HL-60 (cell line): Measurements from ENCODE around the gene OR6A2.

Experiments used
- DNase-seq, 2 experiments: peaks; one replicate each; pipeline ENCODE4 v3.0.0-alpha.2; 2010 to 2020; ENCODE audit warnings: low read depth in 1 of 2, low spot score in 1 of 2
- H3K27ac ChIP-seq: fragments of 250-450 bp; sonication (Bioruptor Pico); replicated peaks from 2 replicates; pipeline ENCODE4 v1.5.1; 2020; ENCODE audit warnings: mild to moderate bottlenecking, moderate library complexity
- H3K27me3 ChIP-seq: fragments of 250-450 bp; sonication (Bioruptor Pico); 2 replicates; pipeline ENCODE4 v1.5.1; 2021; ENCODE audit warnings: mild to moderate bottlenecking, moderate library complexity; ENCODE audit not compliant: insufficient read depth, poor library complexity, severe bottlenecking
- H3K4me3 ChIP-seq: replicated peaks from 2 replicates; pipeline ENCODE4 v1.5.1; 2011; ENCODE audit warnings: mild to moderate bottlenecking, control low read depth, low read length; ENCODE audit not compliant: insufficient read depth
- GABPA ChIP-seq: IDR thresholded peaks from 2 replicates; pipeline ENCODE4 v1.6.1; 2012; ENCODE audit warnings: low read depth
- POLR2AphosphoS5 ChIP-seq: IDR thresholded peaks from 2 replicates; pipeline ENCODE4 v1.6.1; 2012; ENCODE audit warnings: low read depth
- REST ChIP-seq: IDR thresholded peaks from 2 replicates; pipeline ENCODE4 v1.6.1; 2012; ENCODE audit warnings: low read depth; ENCODE audit not compliant: insufficient replicate concordance
- SPI1 ChIP-seq: IDR thresholded peaks from 2 replicates; pipeline ENCODE4 v1.6.1; 2012; ENCODE audit warnings: low read depth, mild to moderate bottlenecking, borderline replicate concordance
- TF ChIP-seq, protein P1 (sequence below): IDR thresholded peaks from one replicate; pipeline ENCODE4 v1.5.1; 2011; ENCODE audit warnings: low read length, control low read depth, inconsistent platforms; ENCODE audit not compliant: insufficient read depth

OR6A2 gene

DNA sequence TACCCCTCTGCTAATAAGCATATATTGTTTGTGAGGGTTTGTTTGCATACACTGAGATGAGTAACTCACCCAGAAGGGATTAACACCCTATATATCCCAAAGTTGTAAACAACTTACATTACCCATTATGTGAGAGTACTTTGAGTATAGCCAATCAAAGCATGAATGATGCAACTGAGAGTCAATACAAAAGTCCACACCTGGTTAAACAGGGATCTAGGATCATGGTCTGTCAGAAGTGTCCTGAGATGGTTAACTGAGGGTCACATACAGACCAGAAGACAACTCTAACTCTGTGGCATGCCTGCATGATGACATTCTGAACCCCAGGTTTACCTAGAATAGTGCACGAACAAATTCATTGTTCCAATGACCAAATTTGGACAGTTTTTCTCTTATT lies 28.6 kb upstream of the OR6A2 start:
- TF ChIP-seq POLR2AphosphoS5 = no peak
- TF ChIP-seq SPI1 = no peak
- TF ChIP-seq, protein P1, sequence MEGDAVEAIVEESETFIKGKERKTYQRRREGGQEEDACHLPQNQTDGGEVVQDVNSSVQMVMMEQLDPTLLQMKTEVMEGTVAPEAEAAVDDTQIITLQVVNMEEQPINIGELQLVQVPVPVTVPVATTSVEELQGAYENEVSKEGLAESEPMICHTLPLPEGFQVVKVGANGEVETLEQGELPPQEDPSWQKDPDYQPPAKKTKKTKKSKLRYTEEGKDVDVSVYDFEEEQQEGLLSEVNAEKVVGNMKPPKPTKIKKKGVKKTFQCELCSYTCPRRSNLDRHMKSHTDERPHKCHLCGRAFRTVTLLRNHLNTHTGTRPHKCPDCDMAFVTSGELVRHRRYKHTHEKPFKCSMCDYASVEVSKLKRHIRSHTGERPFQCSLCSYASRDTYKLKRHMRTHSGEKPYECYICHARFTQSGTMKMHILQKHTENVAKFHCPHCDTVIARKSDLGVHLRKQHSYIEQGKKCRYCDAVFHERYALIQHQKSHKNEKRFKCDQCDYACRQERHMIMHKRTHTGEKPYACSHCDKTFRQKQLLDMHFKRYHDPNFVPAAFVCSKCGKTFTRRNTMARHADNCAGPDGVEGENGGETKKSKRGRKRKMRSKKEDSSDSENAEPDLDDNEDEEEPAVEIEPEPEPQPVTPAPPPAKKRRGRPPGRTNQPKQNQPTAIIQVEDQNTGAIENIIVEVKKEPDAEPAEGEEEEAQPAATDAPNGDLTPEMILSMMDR = no peak
- TF ChIP-seq GABPA = no peak
- no peak for TF ChIP-seq REST
- no peak for DNase-seq

DNA sequence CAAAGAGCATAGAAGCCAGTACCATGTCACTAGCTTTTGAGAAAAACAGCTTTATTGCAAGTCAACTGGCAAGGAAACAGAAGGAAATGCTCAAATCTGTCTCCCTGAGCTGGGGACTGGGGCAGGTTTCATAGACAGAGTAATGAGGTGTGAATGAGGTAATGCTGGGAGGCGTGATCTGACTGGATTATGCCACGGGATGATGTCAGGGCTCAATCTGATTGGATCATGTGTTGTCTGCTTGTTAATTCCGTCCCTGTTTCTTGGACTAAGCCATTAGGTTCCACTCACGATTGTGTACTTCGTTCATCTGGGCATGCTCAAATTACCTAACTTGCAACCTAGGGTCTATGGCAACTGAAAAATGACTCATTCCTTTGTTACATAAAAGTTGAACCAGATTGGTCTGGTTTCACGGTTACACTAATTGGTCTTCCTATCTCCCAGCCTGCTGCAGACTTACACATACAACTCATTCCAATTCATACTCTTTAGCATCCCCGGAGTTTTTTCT lies 25.8 kb upstream of the OR6A2 start:
- Histone ChIP-seq H3K27me3 (no peaks in the 10 kb centered on the region), H3K27ac (no peak overlapping the region), H3K4me3 (no peak overlapping the region)
- no peak for TF ChIP-seq REST
- no peak for TF ChIP-seq GABPA
- TF ChIP-seq, protein P1 = no peak
- no peak for TF ChIP-seq POLR2AphosphoS5
- TF ChIP-seq SPI1 = no peak
- no peak for DNase-seq

More for the DNA sequence above, 28.6 kb upstream of the OR6A2 start:
- Histone ChIP-seq H3K27ac (no peak overlapping the region), H3K27me3 (no peaks in the 10 kb centered on the region), H3K4me3 (no peak overlapping the region)

DNA sequence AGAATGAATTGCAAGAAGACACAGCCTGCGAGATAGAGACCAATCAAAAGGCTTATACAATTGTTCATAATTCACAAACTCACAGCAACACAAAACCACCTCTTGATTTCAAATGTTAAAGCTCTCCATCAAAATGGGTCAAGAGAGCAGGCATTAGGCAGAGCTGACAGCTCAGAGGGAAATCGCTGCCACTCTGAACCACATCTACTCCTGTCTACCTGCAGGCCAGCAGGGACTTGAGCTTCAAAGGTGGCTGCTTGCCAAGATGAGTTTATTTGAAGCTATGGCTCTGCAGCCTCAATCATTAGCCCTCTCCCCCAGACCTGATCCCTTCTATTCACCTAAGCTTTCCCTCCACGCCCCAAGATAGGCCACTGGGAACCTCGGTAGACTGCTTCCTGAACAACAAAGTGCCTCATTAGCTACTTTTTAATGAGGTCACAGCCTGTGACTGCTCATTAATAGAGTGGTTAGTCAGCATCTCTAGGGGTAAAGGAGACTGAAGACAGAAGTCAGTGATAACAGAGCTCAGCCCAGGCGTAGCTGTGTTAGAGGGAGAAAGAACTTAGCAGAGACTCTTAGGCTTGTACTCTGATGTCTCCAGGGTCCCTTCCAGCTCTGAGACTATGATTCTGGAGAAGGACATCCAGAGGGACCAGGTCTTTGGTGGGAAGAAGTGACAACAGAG lies 24.8 kb upstream of the OR6A2 start:
- no peak for DNase-seq
- H3K27me3 ChIP-seq = no peaks in the 10 kb centered on the region
- no peak overlapping the region for H3K27ac ChIP-seq
- no peak for TF ChIP-seq REST
- TF ChIP-seq, protein P1 = no peak
- TF ChIP-seq GABPA = no peak
- TF ChIP-seq POLR2AphosphoS5 = no peak
- TF ChIP-seq SPI1 = no peak
- H3K4me3 ChIP-seq = no peak overlapping the region
